HepG2 (cell line): ENCODE results near the gene P4HB. TPM values are rescaled to one million over a fixed set of nuclear protein-coding genes. Genes with fewer than 3 reads are reported as not detected.

ENCODE experiments used
- ATAC-seq: fragments of 200-7000 bp; cut with Tn5 transposase; 3 replicates; pipeline ENCODE4 v1.9.1; 2020; ENCODE audit warnings: mild to moderate bottlenecking, moderate library complexity
- BruUV-seq: library from RNA; stranded (reverse); fragments of 400-500 nt; replicated peaks from 2 replicates; lab custom pipeline; 2021; lab: Mats Ljungman, UMichigan
- CTCF ChIA-PET: fragments of 300-600 bp; formaldehyde crosslinking; extraction: SDS; loops from one replicate; lab custom pipeline; 2021; ENCODE audit warnings: low total read pairs, inconsistent platforms, low intra/inter-chr PET ratio; lab: Yijun Ruan, JAX
- POLR2A ChIA-PET: fragments of 350-600 bp; sonication (Branson Sonifier 250); formaldehyde crosslinking; loops from one replicate; lab custom pipeline; 2020; ENCODE audit warnings: antibody characterized with exemption, inconsistent platforms; lab: Yijun Ruan, JAX
- DNase-seq: peaks from one replicate; pipeline ENCODE4 v3.0.0-alpha.2; 2015; ENCODE audit warnings: low spot score
- FAIRE-seq: peaks from 3 replicates; lab custom pipeline; 2011; peaks lifted over from hg19 to GRCh38; lab: Jason Lieb, UNC
- H2AFZ ChIP-seq: one replicate; pipeline ENCODE4 v1.6.1; 2011; ENCODE audit warnings: low read length, inconsistent platforms
- H3K27ac ChIP-seq: fragments of 300-600 bp; 3 replicates; pipeline ENCODE4 v1.8.0; 2011; ENCODE audit warnings: mixed run types, mild to moderate bottlenecking, mixed read lengths, low read length, inconsistent platforms; ENCODE audit not compliant: insufficient read depth; ENCODE audit errors: extremely low read length
- H3K27me3 ChIP-seq, 2 experiments: fragments of 200-600 bp in 1 of 2; 2 replicates in 1 of 2; 3 replicates in 1 of 2; pipeline versions ENCODE4 v1.6.0 to v1.8.0; 2011; ENCODE audit warnings: low read length in 2 of 2, mild to moderate bottlenecking in 2 of 2, moderate library complexity in 2 of 2, inconsistent platforms in 1 of 2; ENCODE audit not compliant: insufficient read depth in 2 of 2, control insufficient read depth in 1 of 2
- H3K36me3 ChIP-seq, 2 experiments: fragments of 200-600 bp in 1 of 2; replicated peaks in 1 of 2; 2 replicates in 1 of 2; 3 replicates in 1 of 2; pipeline versions ENCODE4 v1.5.1 to v1.8.0; 2011; ENCODE audit warnings: low read length in 2 of 2, inconsistent platforms in 1 of 2; ENCODE audit not compliant: insufficient read depth in 2 of 2, control insufficient read depth in 1 of 2
- H3K4me1 ChIP-seq: 2 replicates; pipeline ENCODE4 v1.5.1; 2012; ENCODE audit warnings: low read length, inconsistent platforms; ENCODE audit not compliant: insufficient read depth
- H3K4me2 ChIP-seq: 2 replicates; pipeline ENCODE4 v1.6.0; 2011; ENCODE audit warnings: low read depth, low read length, inconsistent platforms
- H3K4me3 ChIP-seq, 3 experiments: fragments of 200-600 bp in 1 of 3; sonication (generic), shearing (Covaris generic) in 1 of 3; replicated peaks in 1 of 3; 2 replicates each; pipeline ENCODE4 v1.5.1; 2011 to 2016; ENCODE audit warnings: low read length in 3 of 3, inconsistent platforms in 2 of 3, low read depth in 2 of 3, mild to moderate bottlenecking in 2 of 3, control low read depth in 1 of 3, mixed read lengths in 1 of 3; ENCODE audit not compliant: insufficient read depth in 1 of 3
- H3K79me2 ChIP-seq: one replicate; pipeline ENCODE4 v1.6.1; 2011; ENCODE audit warnings: low read length, inconsistent platforms; ENCODE audit not compliant: insufficient read depth
- H3K9ac ChIP-seq: 2 replicates; pipeline ENCODE4 v1.6.0; 2011; ENCODE audit warnings: mild to moderate bottlenecking, low read depth, low read length, inconsistent platforms; ENCODE audit not compliant: insufficient read depth
- H3K9me3 ChIP-seq: 2 replicates; pipeline ENCODE4 v1.5.1; 2012; ENCODE audit warnings: mild to moderate bottlenecking, low read length
- H4K20me1 ChIP-seq: 2 replicates; pipeline ENCODE4 v1.6.0; 2011; ENCODE audit warnings: inconsistent platforms, mild to moderate bottlenecking, low read length, moderate library complexity; ENCODE audit not compliant: insufficient read depth
- BCL3 ChIP-seq: sonication (generic); formaldehyde crosslinking; IDR thresholded peaks from 2 replicates; pipeline ENCODE4 v1.5.1; 2020; ENCODE audit warnings: mild to moderate bottlenecking, missing genetic modification reagents, moderate library complexity
- KDM2A ChIP-seq: sonication (generic); formaldehyde crosslinking; IDR thresholded peaks from 2 replicates; pipeline ENCODE4 v1.4.0; 2020; ENCODE audit warnings: low read depth, missing genetic modification reagents, borderline replicate concordance
- NFKB2 ChIP-seq: sonication (generic); formaldehyde crosslinking; IDR thresholded peaks from 2 replicates; pipeline ENCODE4 v1.4.0; 2020; ENCODE audit warnings: missing genetic modification reagents, borderline replicate concordance
- RARG ChIP-seq: sonication (generic); formaldehyde crosslinking; IDR thresholded peaks from 2 replicates; pipeline ENCODE4 v1.4.0; 2020; ENCODE audit warnings: low read depth, mild to moderate bottlenecking, missing genetic modification reagents
- SMAD3 ChIP-seq: sonication (generic); formaldehyde crosslinking; IDR thresholded peaks from 2 replicates; pipeline ENCODE4 v1.4.0; 2020; ENCODE audit warnings: missing genetic modification reagents
- UBTF ChIP-seq: sonication (generic); formaldehyde crosslinking; IDR thresholded peaks from 2 replicates; pipeline ENCODE4 v1.4.0; 2020; ENCODE audit warnings: mild to moderate bottlenecking, missing genetic modification reagents
- ZBTB1 ChIP-seq: sonication (generic); formaldehyde crosslinking; IDR thresholded peaks from 2 replicates; pipeline ENCODE4 v1.4.0; 2020; ENCODE audit warnings: missing genetic modification reagents, borderline replicate concordance
- ZNF598 ChIP-seq: sonication (generic); formaldehyde crosslinking; IDR thresholded peaks from 2 replicates; pipeline ENCODE4 v1.5.1; 2020; ENCODE audit warnings: mild to moderate bottlenecking, missing genetic modification reagents, borderline replicate concordance
- ZNF607 ChIP-seq: sonication (generic); formaldehyde crosslinking; IDR thresholded peaks from 2 replicates; pipeline ENCODE4 v1.5.1; 2020; ENCODE audit warnings: missing genetic modification reagents, mild to moderate bottlenecking, borderline replicate concordance
- WGBS: methylation state at CpG from one replicate; pipeline ENCODE4 v1.1.6; 2017; ENCODE audit warnings: low lambda C conversion rate; 5-methylcytosine and 5-hydroxymethylcytosine counted together
- in situ Hi-C: cut with HindIII; loops from 2 replicates; pipeline ENCODE4 v1.10.0; 2017; ENCODE audit warnings: low pct_unique_long_range_greater_than_20kb; ENCODE audit not compliant: extremely low pct_ligation_motif_present
- intact Hi-C: fragments of 100-400 bp; cut with micrococcal nuclease; formaldehyde crosslinking; loops from one replicate; pipeline ENCODE4 v1.10.0; 2022; ENCODE audit not compliant: unreplicated experiment
- polyA plus RNA-seq, 8 experiments: library from polyadenylated mRNA; depleted of rRNA in 3 of 8; stranded (reverse) in 7 of 8; unstranded in 1 of 8; fragments of >200 nt; fragmentation: Illumina TruSeq in 4 of 8; extraction: Trizol in 4 of 8; gene quantifications; 2 replicates each; pipeline versions ENCODE4 v1.2.1 to v1.2.3, GENCODE V29; 2011 to 2016; ENCODE audit warnings: low read depth in 4 of 8, missing spikeins in 1 of 8, mixed read lengths in 1 of 8; ENCODE audit not compliant: insufficient read depth in 1 of 8
- total RNA-seq, 5 experiments: library from RNA; depleted of rRNA; stranded (reverse); fragments of >200 nt; fragmentation: Illumina TruSeq; extraction: Trizol; gene quantifications; 2 replicates each; pipeline ENCODE4 v1.2.3, GENCODE V29; 2016; ENCODE audit warnings: low read depth in 1 of 5
- TF ChIP-seq, protein P1 (sequence below): sonication (generic); formaldehyde crosslinking; conservative IDR thresholded peaks from 2 replicates; pipeline ENCODE4 v1.8.0; 2022; ENCODE audit warnings: missing genetic modification reagents
- TF ChIP-seq, protein P2 (sequence below): IDR thresholded peaks from 2 replicates; pipeline ENCODE4 v1.6.1; 2012; ENCODE audit warnings: low read length, improper control_type of control experiment
- TF ChIP-seq, protein P3 (sequence below): IDR thresholded peaks from 2 replicates; pipeline ENCODE4 v1.6.1; 2016; ENCODE audit warnings: mild to moderate bottlenecking, missing biosample characterization, missing genetic modification reagents

P4HB gene
- total and polyA plus RNA-seq, 2 of the 13 experiments (the other 11 are each of a cell fraction or from before 2014, with no cell fraction given): 185 to 782 TPM

- BruUV-seq: no TSS peak
- no peak overlapping the region for H3K27ac ChIP-seq
- TF ChIP-seq, protein P1, sequence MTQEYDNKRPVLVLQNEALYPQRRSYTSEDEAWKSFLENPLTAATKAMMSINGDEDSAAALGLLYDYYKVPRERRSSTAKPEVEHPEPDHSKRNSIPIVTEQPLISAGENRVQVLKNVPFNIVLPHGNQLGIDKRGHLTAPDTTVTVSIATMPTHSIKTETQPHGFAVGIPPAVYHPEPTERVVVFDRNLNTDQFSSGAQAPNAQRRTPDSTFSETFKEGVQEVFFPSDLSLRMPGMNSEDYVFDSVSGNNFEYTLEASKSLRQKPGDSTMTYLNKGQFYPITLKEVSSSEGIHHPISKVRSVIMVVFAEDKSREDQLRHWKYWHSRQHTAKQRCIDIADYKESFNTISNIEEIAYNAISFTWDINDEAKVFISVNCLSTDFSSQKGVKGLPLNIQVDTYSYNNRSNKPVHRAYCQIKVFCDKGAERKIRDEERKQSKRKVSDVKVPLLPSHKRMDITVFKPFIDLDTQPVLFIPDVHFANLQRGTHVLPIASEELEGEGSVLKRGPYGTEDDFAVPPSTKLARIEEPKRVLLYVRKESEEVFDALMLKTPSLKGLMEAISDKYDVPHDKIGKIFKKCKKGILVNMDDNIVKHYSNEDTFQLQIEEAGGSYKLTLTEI: no peak
- no peak for TF ChIP-seq SMAD3 (CRISPR knock-in tag)
- no peak for TF ChIP-seq ZNF607 (CRISPR knock-in tag)
- 0 out of 2 replicates have a peak, but pooled peaks have one; percentile 27 for TF ChIP-seq BCL3 (CRISPR knock-in tag)
- no peak for TF ChIP-seq UBTF (CRISPR knock-in tag)
- TF ChIP-seq ZNF598 (CRISPR knock-in tag): 0 out of 2 replicates have a peak, but pooled peaks have one; percentile 6
- no peak for TF ChIP-seq NFKB2 (CRISPR knock-in tag)
- TF ChIP-seq, protein P2, sequence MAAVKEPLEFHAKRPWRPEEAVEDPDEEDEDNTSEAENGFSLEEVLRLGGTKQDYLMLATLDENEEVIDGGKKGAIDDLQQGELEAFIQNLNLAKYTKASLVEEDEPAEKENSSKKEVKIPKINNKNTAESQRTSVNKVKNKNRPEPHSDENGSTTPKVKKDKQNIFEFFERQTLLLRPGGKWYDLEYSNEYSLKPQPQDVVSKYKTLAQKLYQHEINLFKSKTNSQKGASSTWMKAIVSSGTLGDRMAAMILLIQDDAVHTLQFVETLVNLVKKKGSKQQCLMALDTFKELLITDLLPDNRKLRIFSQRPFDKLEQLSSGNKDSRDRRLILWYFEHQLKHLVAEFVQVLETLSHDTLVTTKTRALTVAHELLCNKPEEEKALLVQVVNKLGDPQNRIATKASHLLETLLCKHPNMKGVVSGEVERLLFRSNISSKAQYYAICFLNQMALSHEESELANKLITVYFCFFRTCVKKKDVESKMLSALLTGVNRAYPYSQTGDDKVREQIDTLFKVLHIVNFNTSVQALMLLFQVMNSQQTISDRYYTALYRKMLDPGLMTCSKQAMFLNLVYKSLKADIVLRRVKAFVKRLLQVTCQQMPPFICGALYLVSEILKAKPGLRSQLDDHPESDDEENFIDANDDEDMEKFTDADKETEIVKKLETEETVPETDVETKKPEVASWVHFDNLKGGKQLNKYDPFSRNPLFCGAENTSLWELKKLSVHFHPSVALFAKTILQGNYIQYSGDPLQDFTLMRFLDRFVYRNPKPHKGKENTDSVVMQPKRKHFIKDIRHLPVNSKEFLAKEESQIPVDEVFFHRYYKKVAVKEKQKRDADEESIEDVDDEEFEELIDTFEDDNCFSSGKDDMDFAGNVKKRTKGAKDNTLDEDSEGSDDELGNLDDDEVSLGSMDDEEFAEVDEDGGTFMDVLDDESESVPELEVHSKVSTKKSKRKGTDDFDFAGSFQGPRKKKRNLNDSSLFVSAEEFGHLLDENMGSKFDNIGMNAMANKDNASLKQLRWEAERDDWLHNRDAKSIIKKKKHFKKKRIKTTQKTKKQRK: no peak
- TF ChIP-seq, protein P3, sequence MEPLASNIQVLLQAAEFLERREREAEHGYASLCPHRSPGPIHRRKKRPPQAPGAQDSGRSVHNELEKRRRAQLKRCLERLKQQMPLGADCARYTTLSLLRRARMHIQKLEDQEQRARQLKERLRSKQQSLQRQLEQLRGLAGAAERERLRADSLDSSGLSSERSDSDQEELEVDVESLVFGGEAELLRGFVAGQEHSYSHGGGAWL: no peak
- no peak for TF ChIP-seq KDM2A (CRISPR knock-in tag)
- no peak for TF ChIP-seq ZBTB1 (CRISPR knock-in tag)
- no peak for TF ChIP-seq RARG (CRISPR knock-in tag)
- peaks cover 6 to 14% of the 10 kb centered on the region in 2 experiments; a peak in 4 of 5 replicates for H3K27me3 ChIP-seq
- 10% methylated on average over 2 of the region's 2 CpGs for WGBS
- intact Hi-C loops: no loop called here
- in situ Hi-C loops: no loop called here
- H3K4me3 ChIP-seq: peak overlapping the region in 1 of 3 experiments; percentile 49; a peak in 1 of 6 replicates
- ChIA-PET CTCF (no interaction called here), POLR2A (interaction anchor here (0.7 to 1.6 kb wide), 13 partner anchors 9 to 180 kb away, joined by 3 to 11 read pairs (median 5); partner anchors contain the start of genes CCDC137, MCRIP1 and P4HB)
- peaks cover 36% of the 10 kb centered on the region for H3K4me1 ChIP-seq
- H3K79me2 ChIP-seq: no peaks in the 10 kb centered on the region
- ATAC-seq: no peak; the same call in 2 of the 3 replicates
- H3K9me3 ChIP-seq: no peaks in the 10 kb centered on the region
- peak overlapping the region; percentile 64 for H2AFZ ChIP-seq
- peak overlapping the region; percentile 67 for H3K4me2 ChIP-seq
- no peak for DNase-seq
- no peak for FAIRE-seq
- H4K20me1 ChIP-seq: no peaks in the 10 kb centered on the region
- H3K36me3 ChIP-seq: no peaks in the 10 kb centered on the region
- peak overlapping the region; percentile 24; the same call in 1 of the 2 replicates for H3K9ac ChIP-seq
These were observed 44.7 kb downstream of the P4HB start for GRCh38 chr17:81815646-81815986.
